ENCODE measurements around the gene RBCK1.

RBCK1 gene

GRCh38 chr20:431012-431904 is 23.2 kb downstream of the RBCK1 start:
- ATAC-seq: peak; percentile 91
- 0 out of 2 replicates have a peak, but pooled peaks have one; percentile 15 for TF ChIP-seq ZNF70 (CRISPR knock-in tag; IDR thresholded peaks at IDR 0.05)
- no peak for TF ChIP-seq ESRRG (CRISPR knock-in tag; IDR thresholded peaks at IDR 0.05)

GRCh38 chr20:432208-432607 is 24.1 kb downstream of the RBCK1 start:
- ATAC-seq: no peak; the same call in 2 of the 3 replicates
- TF ChIP-seq ZNF565 (CRISPR knock-in tag; conservative IDR thresholded peaks at IDR 0.05; ENCODE audit: low read depth) (no peak), CSRNP3 (CRISPR knock-in tag; IDR thresholded peaks at IDR 0.05) (no peak), OSR1 (CRISPR knock-in tag; IDR thresholded peaks at IDR 0.05) (no peak), ZC3H10 (CRISPR knock-in tag; IDR thresholded peaks at IDR 0.05) (no peak), GLIS3 (CRISPR knock-in tag; IDR thresholded peaks at IDR 0.05) (no peak), CREB5 (CRISPR knock-in tag; IDR thresholded peaks at IDR 0.05; ENCODE audit: low read depth) (no peak), ZFP30 (CRISPR knock-in tag; IDR thresholded peaks at IDR 0.05) (no peak)

GRCh38 chr20:432677-433299 is 24.7 kb downstream of the RBCK1 start:
- no peak for ATAC-seq
- TF ChIP-seq TSHZ2 (CRISPR knock-in tag; IDR thresholded peaks at IDR 0.05): no peak
- no peak for TF ChIP-seq TCF4 (CRISPR knock-in tag; IDR thresholded peaks at IDR 0.05; ENCODE audit: borderline replicate concordance)
- TF ChIP-seq ESRRG (CRISPR knock-in tag; IDR thresholded peaks at IDR 0.05): no peak
- TF ChIP-seq PPARA (CRISPR knock-in tag; IDR thresholded peaks at IDR 0.05; ENCODE audit: borderline replicate concordance): no peak
- TF ChIP-seq POU6F1 (CRISPR knock-in tag; IDR thresholded peaks at IDR 0.05; ENCODE audit: borderline replicate concordance, low read depth): no peak
- no peak for TF ChIP-seq ARNTL (CRISPR knock-in tag; IDR thresholded peaks at IDR 0.05; ENCODE audit: borderline replicate concordance, low read depth)
- no peak for TF ChIP-seq ZC3H10 (CRISPR knock-in tag; IDR thresholded peaks at IDR 0.05)
- TF ChIP-seq ZNF8 (CRISPR knock-in tag; IDR thresholded peaks at IDR 0.05): no peak
- no peak for TF ChIP-seq PATZ1 (CRISPR knock-in tag; IDR thresholded peaks at IDR 0.05; ENCODE audit: borderline replicate concordance)
- no peak for TF ChIP-seq CSDC2 (CRISPR knock-in tag; IDR thresholded peaks at IDR 0.05)
- no peak for TF ChIP-seq OSR1 (CRISPR knock-in tag; IDR thresholded peaks at IDR 0.05)
- TF ChIP-seq CSRNP3 (CRISPR knock-in tag; IDR thresholded peaks at IDR 0.05): no peak
- TF ChIP-seq RARB (CRISPR knock-in tag; IDR thresholded peaks at IDR 0.05): no peak
- no peak for TF ChIP-seq SNAI2 (CRISPR knock-in tag; IDR thresholded peaks at IDR 0.05)
- TF ChIP-seq ZNF565 (CRISPR knock-in tag; conservative IDR thresholded peaks at IDR 0.05; ENCODE audit: low read depth): no peak

Measured in SK-N-SH treated with all-trans-retinoic acid at 6 μM for 48 hours (cell line).